H9 (cell line): ENCODE results near the gene NCLN. TPM values are rescaled to one million over a fixed set of nuclear protein-coding genes. Genes with fewer than 3 reads are reported as not detected.

Experiments
- DNase-seq: peaks from one replicate; pipeline ENCODE4 v3.0.0-alpha.2; 2017
- H2AFZ ChIP-seq: one replicate; pipeline ENCODE4 v1.6.1; 2013; ENCODE audit warnings: mild to moderate bottlenecking, low read length, control low read depth, moderate library complexity
- H2AK5ac ChIP-seq: 2 replicates; pipeline ENCODE4 v1.6.1; 2013; ENCODE audit warnings: low read length, control low read depth, mixed read lengths; ENCODE audit not compliant: insufficient read length
- H2BK120ac ChIP-seq: one replicate; pipeline ENCODE4 v1.6.1; 2013; ENCODE audit warnings: low read depth, mild to moderate bottlenecking, low read length, control low read depth, inconsistent platforms; ENCODE audit not compliant: poor library complexity, severe bottlenecking
- H2BK12ac ChIP-seq: 2 replicates; pipeline ENCODE4 v1.6.1; 2013; ENCODE audit warnings: low read length, control low read depth, mixed read lengths, low read depth; ENCODE audit not compliant: insufficient read length
- H2BK15ac ChIP-seq: 2 replicates; pipeline ENCODE4 v1.6.1; 2013; ENCODE audit warnings: low read depth, low read length, control low read depth
- H2BK20ac ChIP-seq: one replicate; pipeline ENCODE4 v1.6.1; 2013; ENCODE audit warnings: low read depth, mild to moderate bottlenecking, low read length, control low read depth, inconsistent platforms; ENCODE audit not compliant: poor library complexity, severe bottlenecking
- H2BK5ac ChIP-seq: 2 replicates; pipeline ENCODE4 v1.6.1; 2013; ENCODE audit warnings: low read length, control low read depth, mixed read lengths; ENCODE audit not compliant: insufficient read length
- H3K14ac ChIP-seq: 2 replicates; pipeline ENCODE4 v1.6.1; 2013; ENCODE audit warnings: low read length, control low read depth; ENCODE audit not compliant: insufficient read depth
- H3K18ac ChIP-seq: 2 replicates; pipeline ENCODE4 v1.6.1; 2013; ENCODE audit warnings: low read depth, mild to moderate bottlenecking, mixed read lengths, low read length, control low read depth; ENCODE audit not compliant: insufficient read length
- H3K23ac ChIP-seq: 2 replicates; pipeline ENCODE4 v1.6.1; 2013; ENCODE audit warnings: low read length, control low read depth, mixed read lengths, low read depth; ENCODE audit not compliant: insufficient read length
- H3K23me2 ChIP-seq: 2 replicates; pipeline ENCODE4 v1.6.1; 2013; ENCODE audit warnings: low read depth, mild to moderate bottlenecking, mixed read lengths, low read length, control low read depth; ENCODE audit not compliant: insufficient read length, poor library complexity, severe bottlenecking
- H3K27ac ChIP-seq: 2 replicates; pipeline ENCODE4 v1.5.1; 2013; ENCODE audit warnings: low read length, control low read depth, mixed read lengths, low read depth; ENCODE audit not compliant: insufficient read length
- H3K27me3 ChIP-seq: 2 replicates; pipeline ENCODE4 v1.6.1; 2013; ENCODE audit warnings: low read length, control low read depth, inconsistent platforms; ENCODE audit not compliant: insufficient read depth
- H3K4ac ChIP-seq: 2 replicates; pipeline ENCODE4 v1.6.1; 2013; ENCODE audit warnings: low read depth, mild to moderate bottlenecking, control low read depth, inconsistent platforms, low read length, moderate library complexity
- H3K4me1 ChIP-seq: 2 replicates; pipeline ENCODE4 v1.6.1; 2013; ENCODE audit warnings: low read length, control low read depth, inconsistent platforms; ENCODE audit not compliant: insufficient read depth
- H3K4me2 ChIP-seq: 2 replicates; pipeline ENCODE4 v1.6.1; 2013; ENCODE audit warnings: low read length, control low read depth, mixed read lengths; ENCODE audit not compliant: insufficient read length, insufficient read depth
- H3K56ac ChIP-seq: 2 replicates; pipeline ENCODE4 v1.6.1; 2013; ENCODE audit warnings: low read depth, mild to moderate bottlenecking, mixed read lengths, low read length, control low read depth; ENCODE audit not compliant: insufficient read length
- H3K79me1 ChIP-seq: 2 replicates; pipeline ENCODE4 v1.6.1; 2013; ENCODE audit warnings: low read depth, mild to moderate bottlenecking, moderate library complexity, low read length, control low read depth, inconsistent platforms; ENCODE audit not compliant: insufficient read depth, poor library complexity, severe bottlenecking
- H3K79me2 ChIP-seq: 2 replicates; pipeline ENCODE4 v1.6.1; 2013; ENCODE audit warnings: low read length, control low read depth, inconsistent platforms; ENCODE audit not compliant: insufficient read depth
- H3K9ac ChIP-seq: 2 replicates; pipeline ENCODE4 v1.6.1; 2013; ENCODE audit warnings: low read length, control low read depth, mixed read lengths; ENCODE audit not compliant: insufficient read length; ENCODE audit errors: extremely low read depth
- H3K9me3 ChIP-seq: one replicate; pipeline ENCODE4 v1.6.1; 2013; ENCODE audit warnings: low read depth, low read length, inconsistent platforms; ENCODE audit not compliant: control insufficient read depth
- H3T11ph ChIP-seq: one replicate; pipeline ENCODE4 v1.6.1; 2013; ENCODE audit warnings: mild to moderate bottlenecking, low read length, control low read depth, inconsistent platforms
- H4K20me1 ChIP-seq: one replicate; pipeline ENCODE4 v1.6.1; 2013; ENCODE audit not compliant: control insufficient read depth, insufficient read length, insufficient read depth
- H4K5ac ChIP-seq: 2 replicates; pipeline ENCODE4 v1.6.1; 2013; ENCODE audit warnings: low read depth, mild to moderate bottlenecking, mixed read lengths, low read length, control low read depth; ENCODE audit not compliant: insufficient read length
- H4K8ac ChIP-seq: replicated peaks from 2 replicates; pipeline ENCODE4 v1.6.1; 2013; ENCODE audit warnings: low read length, control low read depth, mixed read lengths, low read depth; ENCODE audit not compliant: insufficient read length
- H4K91ac ChIP-seq: 2 replicates; pipeline ENCODE4 v1.6.1; 2013; ENCODE audit warnings: low read depth, mild to moderate bottlenecking, moderate library complexity, mixed read lengths, low read length, control low read depth; ENCODE audit not compliant: insufficient read length
- H3K27ac Mint-ChIP-seq, 3 experiments: 2 replicates in 2 of 3; 3 replicates in 1 of 3; pipeline ENCODE4 v1.8.0; 2020 to 2021; ENCODE audit warnings: mixed read lengths in 3 of 3, mild to moderate bottlenecking in 1 of 3, moderate library complexity in 1 of 3
- H3K27me3 Mint-ChIP-seq: 2 replicates; pipeline ENCODE4 v1.8.0; 2021; ENCODE audit warnings: low read depth, mild to moderate bottlenecking, moderate library complexity, mixed read lengths
- H3K36me3 Mint-ChIP-seq, 3 experiments: 2 replicates in 2 of 3; 3 replicates in 1 of 3; pipeline ENCODE4 v1.8.0; 2020 to 2021; ENCODE audit warnings: low read depth in 3 of 3, mixed read lengths in 3 of 3; ENCODE audit not compliant: insufficient read depth in 1 of 3
- H3K4me1 Mint-ChIP-seq, 2 experiments: 2 replicates each; pipeline ENCODE4 v1.8.0; 2020; ENCODE audit warnings: mixed read lengths in 2 of 2
- H3K4me3 Mint-ChIP-seq, 2 experiments: 2 replicates in 1 of 2; 3 replicates in 1 of 2; pipeline ENCODE4 v1.8.0; 2020 to 2021; ENCODE audit warnings: mild to moderate bottlenecking in 2 of 2, mixed read lengths in 2 of 2, moderate library complexity in 1 of 2
- H3K9me3 Mint-ChIP-seq, 2 experiments: 2 replicates in 1 of 2; 3 replicates in 1 of 2; pipeline ENCODE4 v1.8.0; 2020; ENCODE audit warnings: mild to moderate bottlenecking in 2 of 2, mixed read lengths in 2 of 2, moderate library complexity in 1 of 2
- CTCF ChIP-seq: fragments of 200-600 bp; sonication (generic); conservative IDR thresholded peaks from 3 replicates; pipeline ENCODE4 v1.8.0; 2021; ENCODE audit warnings: antibody characterized with exemption, mild to moderate bottlenecking
- WGBS: extraction: QIAGEN DNeasy Blood & Tissue Kit; methylation state at CpG from one replicate; pipeline ENCODE4 v1.1.7; 2013; ENCODE audit warnings: missing lambda C conversion rate, low lambda C conversion rate, mixed read lengths; ENCODE audit not compliant: insufficient read length; ENCODE audit errors: extremely low coverage; 5-methylcytosine and 5-hydroxymethylcytosine counted together
- total RNA-seq: library from RNA; stranded (reverse); gene quantifications from 2 replicates; pipeline ENCODE4 v1.2.1, GENCODE V29; 2021

The NCLN gene
- total RNA-seq, 1 experiment from 2014 or later, result 94.8 TPM

GRCh38 chr19:3150739-3151329, 34.9 kb upstream of the NCLN start:
- Mint-ChIP-seq H3K4me1 (peaks cover 6 to 15% of the 10 kb centered on the region in 2 experiments), H3K36me3 (no peaks in the 10 kb centered on the region), H3K4me3 (no peak overlapping the region), H3K27me3 (peaks cover 16% of the 10 kb centered on the region), H3K27ac (no peak overlapping the region), H3K9me3 (peaks cover 3 to 5% of the 10 kb centered on the region in 2 experiments; a peak in 2 of 5 replicates)
- no CpG with 5 or more reads among the region's 5 CpGs for WGBS
- DNase-seq, result no peak
- H4K91ac ChIP-seq, result no peak overlapping the region
- no peaks in the 10 kb centered on the region for H3K4me1 ChIP-seq
- H3K14ac ChIP-seq, result no peak overlapping the region
- H3K4ac ChIP-seq, result no peak overlapping the region
- H2AK5ac ChIP-seq, result no peak overlapping the region
- H3K27me3 ChIP-seq, result no peaks in the 10 kb centered on the region
- TF ChIP-seq CTCF, result no peak
- no peak overlapping the region for H3K23ac ChIP-seq
- H2AFZ ChIP-seq, result no peak overlapping the region
- no peak overlapping the region for H3K56ac ChIP-seq
- H2BK12ac ChIP-seq, result no peak overlapping the region
- no peaks in the 10 kb centered on the region for H3K79me2 ChIP-seq
- no peak overlapping the region for H3K9ac ChIP-seq
- no peak overlapping the region for H3T11ph ChIP-seq
- no peak overlapping the region for H3K27ac ChIP-seq
- no peak overlapping the region for H4K8ac ChIP-seq
- no peaks in the 10 kb centered on the region for H3K79me1 ChIP-seq
- no peaks in the 10 kb centered on the region for H3K9me3 ChIP-seq
- no peaks in the 10 kb centered on the region for H3K23me2 ChIP-seq
- H2BK5ac ChIP-seq, result no peak overlapping the region
- H2BK120ac ChIP-seq, result no peak overlapping the region
- H4K5ac ChIP-seq, result peak overlapping the region; percentile 61
- H4K20me1 ChIP-seq, result no peaks in the 10 kb centered on the region
- H3K4me2 ChIP-seq, result no peak overlapping the region
- no peak overlapping the region for H2BK15ac ChIP-seq
- H3K18ac ChIP-seq, result no peak overlapping the region
- H2BK20ac ChIP-seq, result no peak overlapping the region
